Fibroblast of villous mesenchyme (primary cell): Measurements from ENCODE around the gene GET3. TPM values are rescaled to one million over a fixed set of nuclear protein-coding genes. Genes with fewer than 3 reads are reported as not detected.
A peak's percentile ranks its signal among the peaks of the same experiment; 100 is the strongest.

ENCODE experiments used
- DNase-seq: peaks from one replicate; pipeline ENCODE4 v3.0.0-alpha.2; 2010; ENCODE audit warnings: low read depth
- H3K4me3 ChIP-seq: 2 replicates; pipeline ENCODE4 v1.5.1; 2011; ENCODE audit warnings: low read depth, mild to moderate bottlenecking, low read length
- total RNA-seq: library from RNA; depleted of rRNA; stranded (reverse); fragments of >200 nt; gene quantifications from 2 replicates; pipeline ENCODE4 v1.2.3, GENCODE V29; 2012
- TF ChIP-seq, protein P1 (sequence below): IDR thresholded peaks from 2 replicates; pipeline ENCODE4 v1.5.1; 2012; ENCODE audit warnings: low read depth, mild to moderate bottlenecking, low read length; ENCODE audit not compliant: insufficient read depth

GET3 gene
- total RNA-seq, 1 donor = 82.5 TPM

DNA sequence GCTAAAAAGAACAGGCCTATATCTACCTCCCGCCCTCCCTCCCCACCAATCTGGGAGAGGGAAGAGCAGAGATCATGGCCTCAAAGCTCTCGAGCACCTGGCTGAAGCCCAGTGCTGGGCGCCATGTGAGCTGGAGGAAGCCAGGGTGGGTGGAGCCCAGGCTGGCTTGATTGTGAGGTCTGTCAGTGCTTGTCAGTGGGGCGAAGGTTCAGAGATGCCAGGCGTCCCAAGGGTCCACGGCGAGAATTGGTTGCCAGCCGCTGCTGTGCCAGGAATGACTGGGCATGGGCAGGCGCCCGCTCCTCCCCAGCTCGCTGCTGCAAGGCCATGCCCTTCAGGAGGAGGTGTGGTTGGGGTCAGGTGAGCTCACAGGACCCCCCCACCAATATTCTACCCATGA is 25.8 kb downstream of the GET3 start:
- DNase-seq = no peak
- TF ChIP-seq, protein P1, sequence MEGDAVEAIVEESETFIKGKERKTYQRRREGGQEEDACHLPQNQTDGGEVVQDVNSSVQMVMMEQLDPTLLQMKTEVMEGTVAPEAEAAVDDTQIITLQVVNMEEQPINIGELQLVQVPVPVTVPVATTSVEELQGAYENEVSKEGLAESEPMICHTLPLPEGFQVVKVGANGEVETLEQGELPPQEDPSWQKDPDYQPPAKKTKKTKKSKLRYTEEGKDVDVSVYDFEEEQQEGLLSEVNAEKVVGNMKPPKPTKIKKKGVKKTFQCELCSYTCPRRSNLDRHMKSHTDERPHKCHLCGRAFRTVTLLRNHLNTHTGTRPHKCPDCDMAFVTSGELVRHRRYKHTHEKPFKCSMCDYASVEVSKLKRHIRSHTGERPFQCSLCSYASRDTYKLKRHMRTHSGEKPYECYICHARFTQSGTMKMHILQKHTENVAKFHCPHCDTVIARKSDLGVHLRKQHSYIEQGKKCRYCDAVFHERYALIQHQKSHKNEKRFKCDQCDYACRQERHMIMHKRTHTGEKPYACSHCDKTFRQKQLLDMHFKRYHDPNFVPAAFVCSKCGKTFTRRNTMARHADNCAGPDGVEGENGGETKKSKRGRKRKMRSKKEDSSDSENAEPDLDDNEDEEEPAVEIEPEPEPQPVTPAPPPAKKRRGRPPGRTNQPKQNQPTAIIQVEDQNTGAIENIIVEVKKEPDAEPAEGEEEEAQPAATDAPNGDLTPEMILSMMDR = no peak
- no peak overlapping the region for H3K4me3 ChIP-seq

- no peak overlapping the region for H3K4me3 ChIP-seq
- DNase-seq = no peak
- TF ChIP-seq, protein P1 = no peak
Measured at GRCh38 chr19:12764698-12765097, 27.4 kb downstream of the GET3 start.

DNA sequence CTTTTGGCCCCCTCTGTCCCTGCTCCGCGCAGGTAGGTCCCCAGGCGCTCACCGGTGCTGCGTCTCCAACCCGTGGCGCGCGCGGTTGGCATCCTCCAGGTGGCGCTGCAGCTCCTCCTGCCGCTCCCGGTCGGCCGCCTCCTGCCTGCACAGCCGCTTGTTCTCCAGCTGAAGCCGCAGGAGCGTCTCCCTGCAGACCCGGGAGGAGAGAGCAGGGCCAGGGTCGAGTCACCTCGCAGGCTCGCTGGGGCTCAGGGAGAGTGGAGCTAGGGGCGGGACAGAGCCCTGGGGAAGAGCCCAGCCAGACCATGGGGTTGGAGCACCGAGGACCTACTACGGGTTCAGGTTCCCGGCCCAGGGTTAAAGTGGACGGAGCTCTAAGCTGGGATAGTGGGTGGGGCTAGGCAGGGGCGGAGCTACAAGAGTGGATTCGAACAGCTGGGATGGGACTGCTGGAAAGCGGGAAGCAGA is 28.8 kb downstream of the GET3 start:
- peak overlapping the region; percentile 65 for H3K4me3 ChIP-seq
- DNase-seq = peak; percentile 84
- TF ChIP-seq, protein P1 = peak; percentile 84

DNA sequence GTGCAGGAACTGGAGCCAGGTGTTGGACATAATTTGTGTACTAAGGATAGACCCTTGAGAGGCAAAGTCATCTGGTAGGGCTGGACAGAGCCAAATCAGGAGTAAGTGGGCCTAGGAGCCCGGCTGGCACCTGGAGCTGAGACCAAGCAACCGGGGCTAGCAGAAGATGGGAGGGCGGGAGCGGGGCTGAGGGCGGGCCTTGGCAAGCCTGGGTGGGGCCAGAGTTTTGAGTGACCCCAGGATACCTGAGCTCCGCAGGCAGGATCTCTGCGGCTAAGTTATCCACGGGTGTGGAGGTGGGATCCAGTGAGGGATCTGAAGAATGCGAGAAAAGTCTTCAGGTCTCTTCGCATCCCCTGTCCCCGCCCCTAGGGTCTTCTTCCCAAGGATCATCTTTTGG is 29.9 kb downstream of the GET3 start:
- TF ChIP-seq, protein P1 = no peak
- no peak for DNase-seq
- no peak overlapping the region for H3K4me3 ChIP-seq

GRCh38 chr19:12767666-12768065 is 30.4 kb downstream of the GET3 start:
- TF ChIP-seq, protein P1 = no peak
- DNase-seq = no peak
- no peak overlapping the region for H3K4me3 ChIP-seq

GRCh38 chr19:12769689-12770088 is 32.4 kb downstream of the GET3 start:
- TF ChIP-seq, protein P1 = no peak
- no peak overlapping the region for H3K4me3 ChIP-seq
- no peak for DNase-seq

DNA sequence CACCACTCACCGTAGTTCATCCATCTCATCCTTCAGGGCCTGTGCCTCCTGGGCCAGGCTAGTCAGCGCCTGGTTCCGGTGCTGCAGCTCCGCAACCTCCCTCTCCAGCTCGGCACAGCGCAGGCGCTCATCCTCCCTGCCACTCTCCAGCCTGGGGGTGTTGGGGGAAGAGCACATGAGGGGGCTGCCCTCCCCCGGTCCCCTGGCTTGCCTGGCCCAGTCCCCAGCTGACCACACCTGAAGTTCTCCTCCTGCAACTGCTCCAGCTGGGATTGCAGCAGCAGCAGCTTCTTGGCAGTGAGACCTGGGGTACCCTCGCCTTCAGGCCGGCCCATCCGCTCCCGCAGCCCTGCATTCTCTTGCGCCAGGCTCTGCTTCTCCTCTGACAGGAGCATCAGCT is 33.6 kb downstream of the GET3 start:
- DNase-seq = no peak
- H3K4me3 ChIP-seq = no peak overlapping the region
- TF ChIP-seq, protein P1 = no peak
